Bone marrow (tissue), 2 donors: ENCODE results near the gene ABCD3.
A peak's percentile ranks its signal among the peaks of the same experiment; 100 is the strongest.
"Not testable (repeated sequence)": the region's sequence is repeated elsewhere in the genome, so short reads cannot be mapped to it uniquely, and the experiment has no call there.

Source experiments
- DNase-seq, 2 donors: peaks; one replicate each; lab custom pipeline; 2025; lab: John Stamatoyannopoulos, UW

Gene ABCD3

GRCh38 chr1:94416901-94417727 lies 1.1 kb upstream of the ABCD3 start:
- DNase-seq, result no peak

- DNase-seq, result no peak
Measured at GRCh38 chr1:94417728-94417977, 536 bp upstream of the ABCD3 start.

DNA sequence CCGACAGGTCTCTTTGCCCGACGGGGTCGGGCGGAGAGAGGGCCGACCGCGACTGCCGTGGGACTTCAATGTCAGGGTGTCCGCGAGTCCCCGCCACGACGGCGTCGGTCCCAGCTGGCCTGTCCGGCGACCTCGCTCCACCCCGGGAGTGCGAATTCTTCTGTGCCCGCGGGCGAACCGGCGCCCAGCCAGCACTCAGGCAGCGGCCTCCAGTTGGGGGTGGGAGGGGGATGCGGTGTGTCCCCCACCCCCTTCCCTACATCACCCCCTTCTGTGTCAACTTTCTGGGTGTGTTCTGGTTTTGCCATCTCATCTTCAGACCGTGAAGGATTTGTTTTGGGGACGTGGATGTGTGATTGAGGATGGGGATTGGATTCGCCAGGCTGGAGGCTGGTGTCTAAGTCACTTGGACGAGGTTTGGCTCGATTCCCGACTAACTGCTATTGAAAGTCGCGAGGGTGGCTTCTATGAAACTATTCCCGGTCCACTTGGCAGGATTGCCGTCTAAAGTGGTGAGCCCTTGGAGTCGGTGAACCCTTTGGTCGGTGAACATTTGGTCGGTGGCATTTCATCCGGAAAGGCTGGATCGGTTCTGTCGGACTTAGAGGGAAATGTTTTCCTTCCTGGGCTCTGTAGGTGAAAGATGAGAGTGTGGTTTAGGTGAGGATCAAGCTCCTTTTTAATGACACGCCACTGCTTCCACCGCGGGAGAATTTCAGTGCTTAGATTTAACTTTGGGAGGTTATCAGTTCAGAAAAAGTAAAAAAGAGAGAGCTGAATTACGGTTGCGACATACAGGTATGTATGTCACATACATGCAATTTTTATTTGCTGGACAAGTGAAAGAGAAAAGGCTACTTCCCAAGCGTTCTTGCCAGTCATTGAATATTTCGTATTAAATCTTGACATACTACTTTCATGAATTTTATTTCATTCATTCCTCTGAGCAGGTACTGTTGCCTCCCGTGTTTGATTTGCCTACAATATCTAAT lies 771 bp downstream of the ABCD3 start:
- DNase-seq, result peak in 1 of 2 donors; percentile 43

GRCh38 chr1:94422115-94422820 lies 4.1 kb downstream of the ABCD3 start:
- no peak for DNase-seq

GRCh38 chr1:94425821-94426484 lies 7.8 kb downstream of the ABCD3 start:
- no peak for DNase-seq

DNA sequence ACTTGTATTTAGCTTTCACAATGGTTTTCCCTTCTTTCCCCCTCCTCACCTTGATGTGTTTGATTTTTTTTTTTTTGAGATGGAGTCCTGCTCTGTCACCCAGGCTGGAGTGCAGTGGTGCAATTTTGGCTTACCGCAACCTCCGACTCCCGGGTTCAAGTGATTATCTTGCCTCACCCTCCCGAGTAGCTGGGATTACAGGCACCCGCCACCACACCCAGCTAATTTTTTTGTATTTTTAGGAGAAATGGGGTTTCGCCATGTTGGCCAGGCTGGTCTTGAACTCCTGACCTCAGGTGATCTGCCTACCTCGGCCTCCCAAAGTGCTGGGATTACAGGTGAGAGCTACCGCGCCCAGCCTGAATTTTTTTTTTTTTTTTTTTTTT lies 8.3 kb downstream of the ABCD3 start:
- not testable (repeated sequence) for DNase-seq

DNA sequence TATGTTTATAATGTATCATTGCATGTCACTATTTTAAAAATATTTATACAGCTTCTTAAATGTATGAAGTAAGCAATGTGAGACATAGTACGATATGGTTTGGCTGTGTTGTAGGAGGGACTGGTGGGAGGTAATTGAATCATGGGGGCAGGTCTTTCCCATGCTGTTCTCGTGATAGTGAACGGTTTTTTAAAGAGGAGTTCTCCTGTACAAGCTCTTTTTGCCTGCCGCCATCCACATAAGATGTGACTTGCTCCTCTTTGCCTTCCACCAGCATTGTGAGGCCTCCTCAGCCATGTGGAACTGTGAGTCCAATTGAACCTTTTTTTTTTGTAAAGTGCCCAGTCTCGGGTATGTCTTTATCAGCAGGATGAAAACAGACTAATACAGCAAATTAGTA lies 10.3 kb downstream of the ABCD3 start:
- no peak for DNase-seq

GRCh38 chr1:94428927-94429528 lies 10.8 kb downstream of the ABCD3 start:
- DNase-seq, result not testable (repeated sequence)

- DNase-seq, result not testable (repeated sequence)
Measured at GRCh38 chr1:94430066-94430465, 11.9 kb downstream of the ABCD3 start.

GRCh38 chr1:94433866-94434265 lies 15.7 kb downstream of the ABCD3 start:
- no peak for DNase-seq

DNA sequence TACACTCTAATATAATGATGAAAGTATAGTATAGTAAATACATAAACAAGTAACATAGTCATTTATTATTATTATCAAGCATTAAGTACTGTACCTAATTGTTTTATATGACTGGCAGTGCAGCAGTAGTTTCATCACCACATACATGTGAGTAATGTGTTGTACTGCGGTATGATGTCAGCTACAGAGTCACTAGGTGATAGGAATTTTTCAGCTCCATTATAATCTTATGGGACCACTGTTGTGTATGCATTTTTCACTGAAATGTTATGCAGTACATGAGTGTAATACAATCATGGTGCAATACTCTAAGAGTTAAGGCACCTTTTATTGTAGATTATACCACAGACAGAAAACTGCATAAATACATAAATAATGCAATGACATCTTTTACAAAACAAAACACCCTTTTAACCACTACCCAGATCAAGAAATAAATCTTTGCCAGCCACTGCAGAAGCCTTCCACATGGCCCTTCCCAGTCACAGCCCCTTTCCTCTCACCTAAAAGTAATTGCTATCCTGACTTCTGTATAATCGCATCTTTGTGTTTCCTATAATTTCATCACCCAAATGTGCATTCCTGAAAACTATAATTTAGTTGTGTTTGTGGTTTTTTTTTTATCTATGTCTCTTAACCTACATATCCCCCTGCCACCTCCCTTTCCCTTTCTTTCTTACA lies 16.3 kb downstream of the ABCD3 start:
- no peak for DNase-seq

DNA sequence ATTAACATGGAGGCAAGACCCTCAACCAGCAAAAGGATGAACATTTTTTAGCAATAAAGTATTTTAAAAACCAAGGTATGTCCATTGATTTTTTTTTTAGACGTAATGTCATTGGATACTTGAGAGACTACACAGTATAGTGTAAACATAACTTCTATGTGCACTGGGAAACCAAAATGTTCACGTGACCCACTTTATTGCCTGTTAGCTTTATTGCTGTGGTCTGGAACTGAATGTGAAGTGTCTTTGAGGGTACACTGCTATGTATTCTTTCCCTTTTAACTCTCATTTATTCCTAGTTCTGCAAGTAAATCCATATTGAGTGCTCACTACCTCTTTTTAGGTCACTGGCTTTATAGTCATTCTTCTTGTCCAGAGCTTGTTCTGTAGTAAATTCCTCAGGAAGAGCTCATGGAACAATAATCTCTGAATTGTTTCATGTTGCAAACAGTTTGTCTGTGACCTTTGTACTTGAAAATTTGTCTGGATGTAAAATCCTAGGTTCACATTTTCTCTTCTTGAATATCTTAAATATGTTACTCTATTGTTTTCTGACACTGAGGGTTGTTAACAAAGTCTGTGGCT lies 20.6 kb downstream of the ABCD3 start:
- no peak for DNase-seq

DNA sequence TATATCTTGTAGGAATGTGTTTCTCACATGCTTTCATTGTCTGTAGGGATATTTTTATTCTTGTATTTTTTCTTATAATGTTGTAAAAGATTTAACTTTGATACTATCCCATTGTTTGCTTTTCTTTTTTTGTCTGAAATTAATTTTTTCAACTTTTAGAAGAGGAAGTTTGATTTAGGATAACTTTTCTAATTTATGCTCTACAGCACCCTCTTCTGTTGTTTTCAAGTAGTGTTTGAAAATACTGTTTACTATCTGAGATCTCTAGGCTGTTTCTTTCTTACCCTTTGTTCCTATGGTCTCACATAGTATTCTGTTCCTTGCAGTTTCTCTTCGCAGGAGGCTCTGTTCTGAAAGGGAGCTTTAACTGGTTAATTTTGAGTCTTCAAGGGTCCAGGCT lies 21.9 kb downstream of the ABCD3 start:
- no peak for DNase-seq

- not testable (repeated sequence) for DNase-seq
Measured at GRCh38 chr1:94443067-94443466, 24.9 kb downstream of the ABCD3 start.

DNA sequence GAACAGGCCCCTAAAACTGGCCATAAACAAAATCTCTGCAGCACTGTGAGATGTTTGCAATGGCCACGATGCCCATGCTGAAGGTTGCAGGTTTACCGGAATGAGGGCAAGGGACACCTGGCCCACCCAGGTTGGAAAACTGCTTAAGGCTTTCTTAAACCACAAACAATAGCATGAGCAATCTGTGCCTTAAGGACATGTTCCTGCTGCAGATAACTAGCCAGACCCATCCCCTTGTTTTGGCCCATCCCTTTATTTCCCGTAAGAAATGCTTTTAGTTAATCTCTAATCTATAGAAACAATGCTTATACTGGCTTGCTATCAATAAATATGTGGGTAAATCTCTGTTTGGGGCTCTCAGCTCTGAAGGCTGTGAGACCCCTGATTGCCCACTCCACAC lies 26.6 kb downstream of the ABCD3 start:
- not testable (repeated sequence) for DNase-seq

GRCh38 chr1:94445733-94446132 lies 27.5 kb downstream of the ABCD3 start:
- DNase-seq, result not testable (repeated sequence)

- DNase-seq, result not testable (repeated sequence)
Measured at GRCh38 chr1:94446177-94446576, 28.0 kb downstream of the ABCD3 start.

DNA sequence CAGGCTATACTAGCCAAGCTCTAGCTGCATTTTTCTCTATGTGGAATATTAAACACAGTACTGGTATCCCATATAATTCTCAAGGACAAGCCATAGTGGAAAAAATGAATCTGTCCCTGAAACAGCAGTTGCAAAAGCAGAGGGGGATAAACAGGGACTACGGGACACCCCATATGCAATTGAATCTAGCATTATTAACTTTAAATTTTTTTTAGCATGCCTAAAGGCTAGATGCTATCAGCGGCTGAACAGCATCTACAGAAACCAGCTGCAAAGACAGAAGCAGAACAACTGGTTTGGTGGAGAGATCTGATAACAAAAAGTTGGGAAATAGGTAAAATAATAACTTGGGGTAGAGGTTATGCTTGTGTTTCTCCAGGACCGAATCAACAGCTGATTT lies 30.6 kb downstream of the ABCD3 start:
- DNase-seq, result not testable (repeated sequence)

DNA sequence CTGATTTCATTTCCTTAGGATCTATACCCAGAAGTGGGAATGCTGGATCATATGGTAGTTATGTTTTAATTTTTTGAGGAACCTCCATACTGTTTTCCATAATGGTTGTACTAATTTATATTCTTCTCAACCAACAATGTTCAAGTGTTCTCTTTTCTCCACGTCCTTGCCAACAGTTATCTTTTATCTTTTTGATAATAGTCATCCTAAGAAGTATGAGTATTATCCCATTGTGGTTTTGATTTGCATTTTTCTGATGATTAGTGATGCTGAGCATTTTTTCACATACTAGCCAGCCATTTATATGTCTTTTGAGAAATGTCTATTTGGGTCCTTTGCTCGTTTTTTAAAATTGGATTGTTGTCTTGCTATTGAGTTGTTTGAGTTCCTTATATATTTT lies 38.5 kb downstream of the ABCD3 start:
- no peak for DNase-seq

- DNase-seq, result no peak
Measured at GRCh38 chr1:94462606-94463005, 44.4 kb downstream of the ABCD3 start.
